H1 (cell line): ENCODE data around the gene DEK. TPM values are rescaled to one million over a fixed set of nuclear protein-coding genes. Genes with fewer than 3 reads are reported as not detected.
"Not testable (repeated sequence)": the region's sequence is repeated elsewhere in the genome, so short reads cannot be mapped to it uniquely, and the experiment has no call there.

ENCODE experiments used
- CTCF ChIA-PET: fragments of 300-600 bp; sonication (Branson Sonifier 250); formaldehyde crosslinking; loops from one replicate; lab custom pipeline; 2021; ENCODE audit not compliant: partially characterized antibody; lab: Charles Lee
- POLR2A ChIA-PET: fragments of 300-600 bp; sonication (Branson Sonifier 250); formaldehyde crosslinking; loops from one replicate; lab custom pipeline; 2021; ENCODE audit warnings: inconsistent platforms; ENCODE audit not compliant: partially characterized antibody; lab: Charles Lee
- DNase-seq, 2 experiments: peaks; one replicate each; pipeline versions ENCODE4 v3.0.0 to v3.0.0-alpha.2; 2010 to 2022; ENCODE audit warnings: low spot score in 2 of 2, low read depth in 1 of 2, mixed read lengths in 1 of 2
- FAIRE-seq: peaks from 2 replicates; lab custom pipeline; 2011; peaks lifted over from hg19 to GRCh38; lab: Jason Lieb, UNC
- H2AFZ ChIP-seq: 2 replicates; pipeline ENCODE4 v1.8.1; 2012; ENCODE audit warnings: low read length, inconsistent platforms
- H2AK5ac ChIP-seq: 2 replicates; pipeline ENCODE4 v1.6.1; 2013; ENCODE audit warnings: low read depth, low read length
- H2BK120ac ChIP-seq: replicated peaks from 2 replicates; pipeline ENCODE3; 2013; ENCODE audit warnings: low read depth, low read length, inconsistent platforms
- H2BK12ac ChIP-seq: 2 replicates; pipeline ENCODE4 v1.6.1; 2013; ENCODE audit warnings: low read depth, low read length
- H2BK15ac ChIP-seq: 2 replicates; pipeline ENCODE4 v1.6.1; 2013; ENCODE audit warnings: low read length
- H2BK20ac ChIP-seq: 2 replicates; pipeline ENCODE4 v1.6.1; 2013; ENCODE audit warnings: low read length
- H2BK5ac ChIP-seq: 2 replicates; pipeline ENCODE4 v1.6.1; 2013; ENCODE audit warnings: low read depth, low read length
- H3K14ac ChIP-seq: 2 replicates; pipeline ENCODE4 v1.6.1; 2013; ENCODE audit warnings: inconsistent platforms; ENCODE audit not compliant: insufficient read length
- H3K18ac ChIP-seq: 2 replicates; pipeline ENCODE4 v1.6.1; 2013; ENCODE audit warnings: low read length; ENCODE audit errors: extremely low read depth
- H3K23ac ChIP-seq: 2 replicates; pipeline ENCODE4 v1.6.1; 2013; ENCODE audit warnings: inconsistent platforms; ENCODE audit not compliant: insufficient read length
- H3K23me2 ChIP-seq: 2 replicates; pipeline ENCODE4 v1.6.1; 2013; ENCODE audit warnings: low read depth, low read length
- H3K27ac ChIP-seq: 2 replicates; pipeline ENCODE4 v1.6.1; 2011; ENCODE audit warnings: low read depth, low read length, inconsistent platforms
- H3K27me3 ChIP-seq, 4 experiments: replicated peaks in 1 of 4; 1 replicate in 1 of 4; 2 replicates in 3 of 4; pipeline versions ENCODE4 v1.6.1 to v1.8.1; 2011 to 2013; ENCODE audit warnings: low read length in 3 of 4, mild to moderate bottlenecking in 3 of 4, inconsistent platforms in 2 of 4, mixed read lengths in 2 of 4, moderate library complexity in 1 of 4; ENCODE audit not compliant: control insufficient read depth in 3 of 4, insufficient read depth in 3 of 4; ENCODE audit errors: extremely low read depth in 1 of 4
- H3K36me3 ChIP-seq, 4 experiments: 2 replicates each; pipeline versions ENCODE4 v1.6.1 to v1.8.1; 2011 to 2013; ENCODE audit warnings: mild to moderate bottlenecking in 4 of 4, low read length in 3 of 4, moderate library complexity in 2 of 4, control low read depth in 1 of 4, inconsistent platforms in 1 of 4; ENCODE audit not compliant: insufficient read depth in 4 of 4, control insufficient read depth in 2 of 4
- H3K4ac ChIP-seq: replicated peaks from 2 replicates; pipeline ENCODE3; 2013; ENCODE audit warnings: low read length, low read depth, mixed read lengths, inconsistent platforms; ENCODE audit not compliant: insufficient read length
- H3K4me1 ChIP-seq, 4 experiments: replicated peaks in 1 of 4; 1 replicate in 1 of 4; 2 replicates in 3 of 4; pipeline versions ENCODE4 v1.6.1 to v1.8.1; 2011 to 2013; ENCODE audit warnings: low read length in 3 of 4, inconsistent platforms in 2 of 4, mixed read lengths in 1 of 4; ENCODE audit not compliant: insufficient read depth in 4 of 4, control insufficient read depth in 3 of 4
- H3K4me2 ChIP-seq, 2 experiments: 2 replicates each; pipeline versions ENCODE4 v1.6.1 to v1.8.1; 2011 to 2013; ENCODE audit warnings: low read depth in 2 of 2, low read length in 2 of 2, control low read depth in 1 of 2, inconsistent platforms in 1 of 2, mild to moderate bottlenecking in 1 of 2; ENCODE audit not compliant: insufficient read depth in 1 of 2
- H3K4me3 ChIP-seq, 4 experiments: fragments of 200-600, 300-600 bp in 1 of 4; sonication (generic), shearing (Covaris generic), sonication (Bioruptor Twin) in 1 of 4; 2 replicates each; pipeline versions ENCODE4 v1.5.1 to v1.8.1; 2011 to 2016; ENCODE audit warnings: low read length in 4 of 4, low read depth in 3 of 4, control low read depth in 2 of 4, inconsistent platforms in 2 of 4, mild to moderate bottlenecking in 2 of 4, mixed read lengths in 1 of 4, moderate library complexity in 1 of 4; ENCODE audit not compliant: insufficient read depth in 2 of 4; ENCODE audit errors: extremely low read depth in 1 of 4
- H3K56ac ChIP-seq: replicated peaks from 2 replicates; pipeline ENCODE3; 2013; ENCODE audit warnings: low read depth, mild to moderate bottlenecking, mixed read lengths, low read length, inconsistent platforms; ENCODE audit not compliant: insufficient read length
- H3K79me1 ChIP-seq: 2 replicates; pipeline ENCODE4 v1.6.1; 2013; ENCODE audit warnings: low read depth, low read length, control low read depth
- H3K79me2 ChIP-seq, 2 experiments: 2 replicates each; pipeline versions ENCODE4 v1.6.1 to v1.8.1; 2012 to 2013; ENCODE audit warnings: low read length in 2 of 2, mild to moderate bottlenecking in 2 of 2, inconsistent platforms in 1 of 2; ENCODE audit not compliant: insufficient read depth in 2 of 2, control insufficient read depth in 1 of 2
- H3K9ac ChIP-seq, 4 experiments: replicated peaks in 1 of 4; 1 replicate in 1 of 4; 2 replicates in 3 of 4; pipeline versions ENCODE4 v1.6.1 to v1.8.1; 2011 to 2013; ENCODE audit warnings: low read depth in 3 of 4, low read length in 3 of 4, control low read depth in 2 of 4, mild to moderate bottlenecking in 2 of 4, moderate library complexity in 2 of 4, inconsistent platforms in 1 of 4; ENCODE audit errors: extremely low read depth in 1 of 4
- H3K9me3 ChIP-seq, 2 experiments: 2 replicates each; pipeline versions ENCODE4 v1.6.1 to v1.8.1; 2012 to 2013; ENCODE audit warnings: mild to moderate bottlenecking in 2 of 2, moderate library complexity in 2 of 2, control low read depth in 1 of 2, inconsistent platforms in 1 of 2, low read depth in 1 of 2, low read length in 1 of 2, mixed read lengths in 1 of 2; ENCODE audit not compliant: insufficient read depth in 2 of 2
- H4K20me1 ChIP-seq, 2 experiments: replicated peaks in 1 of 2; 2 replicates each; pipeline versions ENCODE3 to v1.8.1; 2011 to 2013; ENCODE audit warnings: inconsistent platforms in 2 of 2, low read length in 2 of 2, mild to moderate bottlenecking in 1 of 2; ENCODE audit not compliant: insufficient read depth in 2 of 2, control insufficient read depth in 1 of 2
- H4K5ac ChIP-seq: 2 replicates; pipeline ENCODE4 v1.6.1; 2013; ENCODE audit warnings: low read length, low read depth, mixed read lengths, inconsistent platforms; ENCODE audit not compliant: insufficient read length
- H4K8ac ChIP-seq: 2 replicates; pipeline ENCODE4 v1.8.0; 2013; ENCODE audit warnings: mild to moderate bottlenecking, moderate library complexity, low read length, inconsistent platforms; ENCODE audit not compliant: insufficient read depth; ENCODE audit errors: extremely low read depth
- H4K91ac ChIP-seq: replicated peaks from 2 replicates; pipeline ENCODE3; 2013; ENCODE audit warnings: low read length, mixed read lengths, inconsistent platforms; ENCODE audit not compliant: insufficient read length
- JUND ChIP-seq: IDR thresholded peaks from 2 replicates; pipeline ENCODE4 v1.6.1; 2011; ENCODE audit warnings: mild to moderate bottlenecking, improper control_type of control experiment, low read length
- SIN3A ChIP-seq, 2 experiments: IDR thresholded peaks in 1 of 2; conservative IDR thresholded peaks in 1 of 2; 2 replicates each; pipeline ENCODE4 v1.6.1; 2011 to 2012; ENCODE audit warnings: low read length in 2 of 2, improper control_type of control experiment in 1 of 2, low read depth in 1 of 2, mild to moderate bottlenecking in 1 of 2
- WGBS, 2 experiments: shearing (Covaris generic) in 1 of 2; methylation state at CpG; one replicate each; pipeline versions ENCODE4 v1.1.6 to v1.1.7; 2013 to 2015; ENCODE audit warnings: low lambda C conversion rate in 2 of 2, mixed read lengths in 2 of 2, inconsistent platforms in 1 of 2, low coverage in 1 of 2, missing lambda C conversion rate in 1 of 2; ENCODE audit not compliant: insufficient replicate concordance in 2 of 2, insufficient coverage in 1 of 2, insufficient read length in 1 of 2; ENCODE audit errors: extremely low coverage in 1 of 2, missing lambda C conversion rate in 1 of 2; 5-methylcytosine and 5-hydroxymethylcytosine counted together
- polyA plus RNA-seq, 7 experiments: library from polyadenylated mRNA; depleted of rRNA in 3 of 7; stranded (reverse) in 5 of 7; unstranded in 2 of 7; fragments of >200 nt in 5 of 7; fragments of 200-250 nt in 2 of 7; gene quantifications; 1 replicate in 5 of 7; 2 replicates in 1 of 7; 4 replicates in 1 of 7; pipeline versions ENCODE4 v1.2.1 to v1.2.3, GENCODE V29; 2011 to 2013; ENCODE audit warnings: missing spikeins in 2 of 7, mixed read lengths in 2 of 7
- total RNA-seq: library from RNA; stranded (reverse); fragmentation: NEBNext Ultra II Directional; extraction: Animal tissue kit (Norgen Biotek cat#: 25700); gene quantifications from 2 replicates; pipeline ENCODE4 v1.2.1, GENCODE V29; 2021

DEK gene
- total and polyA plus RNA-seq, 2 of the 8 experiments (the other 6 are each of a cell fraction or from before 2014, with no cell fraction given): 40.0 to 228 TPM

DNA sequence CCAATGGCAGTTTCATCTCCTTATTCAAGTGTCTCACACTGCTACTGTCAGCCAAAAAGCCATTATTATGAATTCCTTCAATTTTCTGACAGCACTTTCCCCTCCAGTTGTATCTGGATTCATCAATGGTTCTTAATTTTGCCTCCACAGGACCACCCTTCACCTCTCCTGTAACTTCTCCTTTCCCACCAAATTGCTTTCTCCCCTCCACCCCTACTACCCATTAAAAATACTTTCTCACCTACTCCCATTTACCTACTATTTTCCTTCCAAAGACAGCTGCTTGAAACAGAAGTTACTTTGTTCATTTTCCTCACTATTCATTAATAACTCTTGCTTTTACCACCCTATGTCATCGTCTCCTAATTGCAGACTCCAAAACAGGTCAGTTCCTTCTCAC, 29.8 kb downstream of the DEK start (continued):
- no peak for TF ChIP-seq JUND
- TF ChIP-seq SIN3A (conservative IDR thresholded peaks at IDR 0.05 in 1 of 2, IDR thresholded peaks at IDR 0.05 in 1 of 2; ENCODE audit: low read depth in 1 of 2, low read length in 2 of 2): no peak
- TF ChIP-seq, all 59 proteins: peak for 0

GRCh38 chr6:18233770-18234169, 30.6 kb downstream of the DEK start:
- H3K27me3 ChIP-seq, DNase-seq, H4K5ac ChIP-seq, H2BK12ac ChIP-seq, H3K4me1 ChIP-seq, H3K14ac ChIP-seq, H3K9me3 ChIP-seq, H2BK5ac ChIP-seq, H4K20me1 ChIP-seq, H2AK5ac ChIP-seq, H3K9ac ChIP-seq, H4K91ac ChIP-seq, H2BK120ac ChIP-seq, FAIRE-seq, H3K23ac ChIP-seq, H3K4me2 ChIP-seq, H3K4ac ChIP-seq, H3K79me1 ChIP-seq, H2BK15ac ChIP-seq, CTCF ChIA-PET, POLR2A ChIA-PET, H2AFZ ChIP-seq, H3K4me3 ChIP-seq, H4K8ac ChIP-seq, H3K23me2 ChIP-seq, H3K27ac ChIP-seq, H2BK20ac ChIP-seq, H3K18ac ChIP-seq, H3K56ac ChIP-seq: not testable (repeated sequence)
- 98% methylated on average over 2 of the region's 4 CpGs; no CpG with 5 or more reads in 1 of the 2 experiments for WGBS, 2 experiments
- peaks cover 0 to 56% of the 10 kb centered on the region in 2 experiments; a peak in 2 of 4 replicates for H3K79me2 ChIP-seq
- H3K36me3 ChIP-seq: peaks cover 7 to 71% (median 42%) of the 10 kb centered on the region in 4 experiments
